Mucosa of rectum (tissue), 2 donors: Measurements from ENCODE around the gene KMT2C.

Source experiments
- H3K27ac ChIP-seq, 2 donors: one replicate each; pipeline ENCODE4 v1.7.0; 2013; ENCODE audit warnings: inconsistent platforms in 2 of 2, low read depth in 2 of 2, low read length in 2 of 2
- H3K27me3 ChIP-seq, 2 donors: one replicate each; pipeline ENCODE4 v1.7.0; 2013; ENCODE audit warnings: low read length in 2 of 2; ENCODE audit not compliant: control insufficient read depth in 2 of 2, insufficient read depth in 2 of 2
- H3K36me3 ChIP-seq, 2 donors: one replicate each; pipeline ENCODE4 v1.7.0; 2013; ENCODE audit warnings: low read length in 2 of 2; ENCODE audit not compliant: control insufficient read depth in 2 of 2, insufficient read depth in 2 of 2
- H3K4me1 ChIP-seq, 2 donors: one replicate each; pipeline ENCODE4 v1.7.0; 2013; ENCODE audit warnings: low read length in 2 of 2, mild to moderate bottlenecking in 1 of 2; ENCODE audit not compliant: control insufficient read depth in 2 of 2, insufficient read depth in 2 of 2
- H3K4me3 ChIP-seq, 2 donors: one replicate each; pipeline ENCODE4 v1.7.0; 2013; ENCODE audit warnings: low read length in 2 of 2
- H3K9ac ChIP-seq, 2 donors: one replicate each; pipeline ENCODE4 v1.7.0; 2013; ENCODE audit warnings: low read length in 2 of 2, low read depth in 1 of 2, mild to moderate bottlenecking in 1 of 2
- H3K9me3 ChIP-seq, 2 donors: one replicate each; pipeline ENCODE4 v1.7.0; 2013; ENCODE audit warnings: low read length in 2 of 2; ENCODE audit not compliant: control insufficient read depth in 2 of 2
- donor health status: healthy.
- donor health status: Normal muscosa, but diverticular disease.

KMT2C gene

GRCh38 chr7:152341914-152342236 lies 93.9 kb downstream of the KMT2C start:
- no peaks in the 10 kb centered on the region for H3K27me3 ChIP-seq
- H3K4me1 ChIP-seq, result peaks cover 0 to 2% of the 10 kb centered on the region in 2 donors
- no peak overlapping the region for H3K9ac ChIP-seq
- H3K9me3 ChIP-seq, result no peaks in the 10 kb centered on the region
- H3K4me3 ChIP-seq, result no peak overlapping the region
- no peaks in the 10 kb centered on the region for H3K36me3 ChIP-seq
- no peak overlapping the region for H3K27ac ChIP-seq

GRCh38 chr7:152341039-152341913 lies 94.5 kb downstream of the KMT2C start:
- Histone ChIP-seq H3K27ac (no peak overlapping the region), H3K9ac (no peak overlapping the region), H3K4me1 (peaks cover 0 to 7% of the 10 kb centered on the region in 2 donors), H3K36me3 (no peaks in the 10 kb centered on the region), H3K27me3 (no peaks in the 10 kb centered on the region), H3K4me3 (no peak overlapping the region), H3K9me3 (no peaks in the 10 kb centered on the region)

- Histone ChIP-seq H3K27me3 (no peaks in the 10 kb centered on the region), H3K9ac (no peak overlapping the region), H3K36me3 (no peaks in the 10 kb centered on the region), H3K4me1 (peaks cover 0 to 14% of the 10 kb centered on the region in 2 donors), H3K4me3 (no peak overlapping the region), H3K27ac (no peak overlapping the region), H3K9me3 (no peaks in the 10 kb centered on the region)
These were observed 95.6 kb downstream of the KMT2C start for GRCh38 chr7:152340161-152340560.

- no peak overlapping the region for H3K4me3 ChIP-seq
- no peaks in the 10 kb centered on the region for H3K27me3 ChIP-seq
- peaks cover 0 to 15% of the 10 kb centered on the region in 2 donors for H3K4me1 ChIP-seq
- H3K9me3 ChIP-seq, result no peaks in the 10 kb centered on the region
- H3K9ac ChIP-seq, result no peak overlapping the region
- no peaks in the 10 kb centered on the region for H3K36me3 ChIP-seq
- no peak overlapping the region for H3K27ac ChIP-seq
These were observed 97.2 kb downstream of the KMT2C start for GRCh38 chr7:152338561-152338960.

DNA sequence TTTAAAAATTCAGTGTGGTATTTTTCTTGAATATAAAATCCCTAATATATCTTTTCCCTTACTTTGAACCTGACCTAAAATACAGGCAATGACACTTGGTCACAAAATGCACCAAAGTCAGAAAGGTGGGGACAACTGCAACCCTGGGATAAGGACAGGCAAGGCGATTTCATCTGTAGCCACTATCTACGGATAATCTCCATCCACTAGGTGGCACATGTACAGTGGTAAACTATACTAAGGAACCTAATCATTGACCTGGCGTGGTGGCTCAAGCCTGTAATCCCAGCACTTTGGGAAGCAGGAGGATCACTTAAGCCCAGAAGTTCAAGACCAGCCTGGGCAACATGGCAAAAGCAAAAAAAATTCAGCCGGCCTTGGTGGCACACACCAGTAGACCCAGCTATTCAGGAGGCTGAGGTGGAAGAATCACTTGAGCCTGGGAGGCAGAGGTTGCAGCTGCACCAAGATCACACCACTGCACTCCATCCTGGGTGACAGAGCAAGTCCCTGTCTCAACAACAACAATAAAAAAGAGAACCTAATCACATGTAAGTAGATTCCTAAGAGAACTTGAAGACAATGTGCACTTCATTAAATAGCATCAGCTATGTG lies 98.9 kb downstream of the KMT2C start:
- Histone ChIP-seq H3K9me3 (no peaks in the 10 kb centered on the region), H3K27ac (no peak overlapping the region), H3K4me3 (no peak overlapping the region), H3K27me3 (no peaks in the 10 kb centered on the region), H3K36me3 (no peaks in the 10 kb centered on the region), H3K4me1 (peaks cover 0 to 15% of the 10 kb centered on the region in 2 donors), H3K9ac (no peak overlapping the region)

- Histone ChIP-seq H3K4me3 (peak overlapping the region; percentile 22 to 55), H3K9ac (peak overlapping the region in 1 of 2 donors; percentile 47), H3K27ac (no peak overlapping the region), H3K9me3 (no peaks in the 10 kb centered on the region), H3K36me3 (no peaks in the 10 kb centered on the region), H3K27me3 (no peaks in the 10 kb centered on the region), H3K4me1 (peaks cover 0 to 15% of the 10 kb centered on the region in 2 donors)
These were observed 99.8 kb downstream of the KMT2C start for GRCh38 chr7:152335900-152336571.

DNA sequence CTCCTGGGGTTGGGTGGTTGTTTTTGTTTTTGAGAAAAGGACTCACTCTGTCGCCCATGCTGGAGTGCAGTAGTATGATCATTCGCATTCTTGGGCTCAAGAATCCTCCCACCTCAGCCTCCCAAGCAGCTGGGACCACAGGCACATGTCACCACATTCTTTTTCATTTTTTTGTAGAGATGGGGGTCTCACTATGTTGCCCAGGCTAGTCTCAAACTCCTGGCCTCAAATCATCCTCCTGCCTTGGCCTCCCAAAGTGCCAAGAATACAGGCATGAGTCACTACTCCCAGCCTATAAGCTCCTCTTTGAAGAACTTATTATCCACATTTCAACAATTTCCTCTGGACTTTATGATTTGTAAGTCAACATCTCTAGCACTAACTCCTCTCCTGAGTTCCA lies 102.7 kb downstream of the KMT2C start:
- H3K36me3 ChIP-seq, result peaks cover 8 to 14% of the 10 kb centered on the region in 2 donors
- peaks cover 0 to 15% of the 10 kb centered on the region in 2 donors for H3K4me1 ChIP-seq
- H3K27ac ChIP-seq, result no peak overlapping the region

DNA sequence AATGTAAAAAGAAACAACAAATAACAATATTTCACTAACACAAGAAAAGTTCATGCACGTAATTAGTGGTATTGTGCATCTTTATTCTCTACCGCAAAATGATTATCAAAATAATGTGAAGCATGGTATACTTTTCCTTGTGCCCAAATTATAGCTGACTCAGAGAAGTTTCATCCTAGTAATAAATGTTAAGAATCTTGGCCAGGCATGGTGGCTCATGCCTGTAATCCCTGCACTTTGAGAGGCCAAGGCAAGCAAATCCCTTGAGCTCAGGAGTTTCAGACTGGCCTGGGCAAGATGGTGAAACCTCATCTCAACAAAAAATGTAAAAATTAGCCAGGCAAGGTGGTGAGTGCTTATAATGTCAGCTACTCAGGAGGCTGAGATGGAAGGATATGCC lies 105.0 kb downstream of the KMT2C start:
- Histone ChIP-seq H3K9ac (no peak overlapping the region), H3K9me3 (no peaks in the 10 kb centered on the region), H3K4me1 (peaks cover 0 to 6% of the 10 kb centered on the region in 2 donors), H3K4me3 (no peak overlapping the region), H3K27me3 (no peaks in the 10 kb centered on the region), H3K27ac (no peak overlapping the region), H3K36me3 (peaks cover 13 to 21% of the 10 kb centered on the region in 2 donors)

More for the DNA sequence above, 102.7 kb downstream of the KMT2C start:
- H3K9me3 ChIP-seq, result no peaks in the 10 kb centered on the region
- no peaks in the 10 kb centered on the region for H3K27me3 ChIP-seq
- H3K4me3 ChIP-seq, result no peak overlapping the region
- H3K9ac ChIP-seq, result no peak overlapping the region

DNA sequence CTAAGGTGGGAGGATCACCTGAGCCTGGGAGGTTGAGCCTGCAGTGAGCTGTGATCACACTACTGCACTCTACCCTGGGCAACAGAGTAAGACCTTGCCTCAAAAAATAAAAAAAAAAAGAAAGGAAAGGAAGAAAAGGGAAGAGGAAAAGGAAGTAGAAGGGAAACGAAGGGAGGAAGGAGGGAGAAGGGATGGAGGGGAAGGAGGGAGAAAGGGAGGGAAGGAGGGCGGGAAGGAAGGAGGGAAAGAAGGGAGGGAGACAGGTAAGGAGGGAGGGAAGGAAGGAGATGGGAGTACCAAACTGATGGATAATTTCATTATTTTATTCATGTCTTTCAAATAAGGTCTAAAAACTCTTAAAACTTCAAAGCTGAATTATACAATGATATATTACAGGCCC lies 106.3 kb downstream of the KMT2C start:
- H3K27me3 ChIP-seq, result no peaks in the 10 kb centered on the region
- no peak overlapping the region for H3K4me3 ChIP-seq
- no peaks in the 10 kb centered on the region for H3K9me3 ChIP-seq
- H3K27ac ChIP-seq, result no peak overlapping the region
- H3K36me3 ChIP-seq, result peaks cover 13 to 21% of the 10 kb centered on the region in 2 donors
- H3K4me1 ChIP-seq, result no peaks in the 10 kb centered on the region
- H3K9ac ChIP-seq, result no peak overlapping the region

DNA sequence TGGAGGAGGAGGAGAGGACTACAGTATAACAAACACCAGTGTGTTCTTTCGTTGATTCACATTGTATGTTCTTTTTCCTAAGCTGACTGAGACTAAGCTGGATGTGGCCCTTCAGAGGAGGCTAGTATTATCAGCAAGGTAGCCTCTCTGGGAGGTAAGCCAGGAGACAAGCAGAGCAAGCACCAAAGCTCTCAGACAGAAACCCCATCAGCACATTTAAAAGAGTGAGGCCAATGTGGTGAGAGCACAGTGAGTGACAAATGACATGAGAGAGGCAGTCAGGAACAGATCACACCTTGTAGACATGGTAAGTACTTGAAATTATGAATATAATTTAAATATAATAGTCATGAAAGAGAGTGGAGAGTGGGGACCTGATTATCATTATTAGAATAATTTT lies 107.6 kb downstream of the KMT2C start:
- Histone ChIP-seq H3K4me1 (no peaks in the 10 kb centered on the region), H3K4me3 (no peak overlapping the region), H3K36me3 (peaks cover 13 to 21% of the 10 kb centered on the region in 2 donors), H3K9ac (no peak overlapping the region), H3K27ac (no peak overlapping the region), H3K27me3 (no peaks in the 10 kb centered on the region), H3K9me3 (no peaks in the 10 kb centered on the region)
